B cell (primary cell): ENCODE data around the gene TACC3. TPM values are rescaled to one million over a fixed set of nuclear protein-coding genes. Genes with fewer than 3 reads are reported as not detected.

Experiments
- ATAC-seq: fragments of 200-7000 bp; cut with Tn5 transposase; one replicate; pipeline ENCODE4 v1.10.0; 2021; ENCODE audit warnings: low read depth, mild to moderate bottlenecking, moderate number of reproducible peaks, moderate library complexity
- CTCF ChIA-PET: fragments of 350-600 bp; sonication (Branson Sonifier 250); formaldehyde crosslinking; loops from one replicate; lab custom pipeline; 2021; ENCODE audit warnings: antibody characterized with exemption, inconsistent platforms; lab: Charles Lee
- POLR2A ChIA-PET: fragments of 350-600 bp; sonication (Branson Sonifier 250); formaldehyde crosslinking; loops from one replicate; lab custom pipeline; 2021; ENCODE audit warnings: antibody characterized with exemption; lab: Charles Lee
- DNase-seq: peaks from one replicate; pipeline ENCODE4 v3.0.0; 2013
- H2AFZ ChIP-seq: 2 replicates; pipeline ENCODE4 v1.6.1; 2012; ENCODE audit warnings: mild to moderate bottlenecking, low read depth, low read length; ENCODE audit not compliant: insufficient read depth, poor library complexity, severe bottlenecking
- H3K27ac ChIP-seq, 2 donors: 1 replicate in 1 of 2; 2 replicates in 1 of 2; pipeline ENCODE4 v1.5.1; 2012 to 2013; ENCODE audit warnings: low read length in 2 of 2, mild to moderate bottlenecking in 2 of 2, moderate library complexity in 1 of 2
- H3K27me3 ChIP-seq, 4 experiments: fragments of 200-600 bp in 1 of 4; sonication (generic) in 1 of 4; replicated peaks in 1 of 4; 1 replicate in 2 of 4; 2 replicates in 2 of 4; pipeline versions ENCODE4 v1.6.1 to v1.7.0; 2013 to 2016; ENCODE audit warnings: low read length in 3 of 4, mild to moderate bottlenecking in 2 of 4, mixed read lengths in 1 of 4, moderate library complexity in 1 of 4; ENCODE audit not compliant: insufficient read depth in 4 of 4, control insufficient read depth in 3 of 4; ENCODE audit errors: control extremely low read depth in 1 of 4
- H3K36me3 ChIP-seq, 2 experiments: replicated peaks in 1 of 2; 1 replicate in 1 of 2; 2 replicates in 1 of 2; pipeline versions ENCODE4 v1.6.1 to v1.7.1; 2013; ENCODE audit warnings: low read length in 1 of 2; ENCODE audit not compliant: insufficient read depth in 2 of 2, control insufficient read depth in 1 of 2; ENCODE audit errors: control extremely low read depth in 1 of 2, extremely low read depth in 1 of 2
- H3K4me1 ChIP-seq, 2 donors: fragments of 200-600 bp in 1 of 2; sonication (generic) in 1 of 2; 1 replicate in 1 of 2; 2 replicates in 1 of 2; pipeline versions ENCODE4 v1.5.1 to v1.6.1; 2013 to 2017; ENCODE audit warnings: low read length in 2 of 2; ENCODE audit not compliant: control insufficient read depth in 2 of 2, insufficient read depth in 2 of 2
- H3K4me2 ChIP-seq: replicated peaks from 2 replicates; pipeline ENCODE3; 2012; ENCODE audit warnings: mild to moderate bottlenecking, low read depth, low read length; ENCODE audit not compliant: poor library complexity, severe bottlenecking
- H3K4me3 ChIP-seq, 5 experiments: fragments of 200-600 bp in 1 of 5; sonication (generic) in 1 of 5; 1 replicate in 3 of 5; 2 replicates in 2 of 5; pipeline versions ENCODE4 v1.5.1 to v1.7.0; 2011 to 2016; ENCODE audit warnings: low read length in 4 of 5, mild to moderate bottlenecking in 4 of 5, low read depth in 2 of 5, control low read depth in 1 of 5, moderate library complexity in 1 of 5; ENCODE audit not compliant: insufficient read depth in 1 of 5; ENCODE audit errors: control extremely low read depth in 1 of 5, extremely low read depth in 1 of 5
- H3K79me2 ChIP-seq: fragments of 200-600 bp; sonication (generic); one replicate; pipeline ENCODE4 v1.6.0; 2016; ENCODE audit warnings: low read length; ENCODE audit not compliant: control insufficient read depth, insufficient read depth
- H3K9ac ChIP-seq: fragments of 200-600 bp; sonication (generic); 2 replicates; pipeline ENCODE4 v1.6.1; 2017; ENCODE audit warnings: mild to moderate bottlenecking, low read length, moderate library complexity
- H3K9me3 ChIP-seq, 3 donors: one replicate each; pipeline versions ENCODE4 v1.6.1 to v1.7.1; 2013; ENCODE audit warnings: low read length in 2 of 3; ENCODE audit not compliant: control insufficient read depth in 2 of 3, insufficient read depth in 1 of 3; ENCODE audit errors: control extremely low read depth in 1 of 3
- H4K20me1 ChIP-seq: 2 replicates; pipeline ENCODE4 v1.6.0; 2012; ENCODE audit warnings: mild to moderate bottlenecking, low read length; ENCODE audit not compliant: insufficient read depth, control insufficient read depth, poor library complexity, severe bottlenecking
- H3K27ac Mint-ChIP-seq: one replicate; pipeline ENCODE4 v1.8.0; 2021; ENCODE audit warnings: mixed read lengths
- H3K27me3 Mint-ChIP-seq: one replicate; pipeline ENCODE4 v1.8.0; 2021; ENCODE audit warnings: mixed read lengths
- H3K4me1 Mint-ChIP-seq: one replicate; pipeline ENCODE4 v1.8.0; 2021; ENCODE audit warnings: mixed read lengths
- H3K4me3 Mint-ChIP-seq: one replicate; pipeline ENCODE4 v1.8.0; 2021; ENCODE audit warnings: mixed read lengths
- H3K9me3 Mint-ChIP-seq: one replicate; pipeline ENCODE4 v1.8.0; 2022; ENCODE audit warnings: mixed read lengths; ENCODE audit not compliant: insufficient read depth
- CTCF ChIP-seq: fragments of 200-600 bp; IDR thresholded peaks from one replicate; pipeline ENCODE4 v1.8.0; 2022; ENCODE audit warnings: antibody characterized with exemption, mild to moderate bottlenecking
- EZH2 ChIP-seq: IDR thresholded peaks from 2 replicates; pipeline ENCODE4 v1.6.1; 2012; ENCODE audit warnings: borderline replicate concordance, low read depth, mild to moderate bottlenecking, moderate library complexity, low read length; ENCODE audit not compliant: insufficient read depth, poor library complexity, severe bottlenecking
- WGBS: methylation state at CpG from one replicate; pipeline ENCODE4 v1.1.5; 2013; ENCODE audit warnings: missing lambda C conversion rate; ENCODE audit not compliant: insufficient coverage; 5-methylcytosine and 5-hydroxymethylcytosine counted together
- intact Hi-C: fragments of 100-400 bp; cut with micrococcal nuclease; formaldehyde crosslinking; loops from one replicate; pipeline ENCODE4 v1.10.0; 2022
- polyA plus RNA-seq: library from polyadenylated mRNA; depleted of rRNA; stranded (reverse); fragments of >200 nt; gene quantifications from 2 replicates; pipeline ENCODE4 v1.2.3, GENCODE V29; 2012
- total RNA-seq, 2 donors: library from RNA; stranded (reverse); fragments of 120-200 nt in 1 of 2; gene quantifications; 1 replicate in 1 of 2; 2 replicates in 1 of 2; pipeline versions ENCODE4 v1.2.3 to v1.2.4, GENCODE V29; 2013 to 2022

Gene TACC3
- total and polyA plus RNA-seq, 2 donors (not counting 1 experiment from before 2014, with no cell fraction given) = 29.5 to 47.9 TPM

- peaks cover 65% of the 10 kb centered on the region for H3K79me2 ChIP-seq
- Mint-ChIP-seq H3K27me3 (no peaks in the 10 kb centered on the region), H3K4me3 (no peak overlapping the region), H3K27ac (no peak overlapping the region), H3K4me1 (peaks cover 33% of the 10 kb centered on the region), H3K9me3 (no peaks in the 10 kb centered on the region)
- no peak overlapping the region for H2AFZ ChIP-seq
- no peak overlapping the region for H3K4me2 ChIP-seq
- DNase-seq (no peak), ATAC-seq (no peak)
- ChIA-PET POLR2A (interaction anchor here (0.7 kb wide), 1 partner anchor 26 kb away, joined by 3 read pairs; no protein-coding TSS in a partner anchor), CTCF (interaction anchor here (1.1 to 14.7 kb wide), 4 partner anchors 15 to 34 kb away, joined by 3 to 503 read pairs (median 6); partner anchors contain the start of gene SLBP)
- no peak for TF ChIP-seq CTCF
- no peak for TF ChIP-seq EZH2
- no peak overlapping the region for H3K9ac ChIP-seq
- H3K36me3 ChIP-seq = peaks cover 1 to 43% of the 10 kb centered on the region in 2 experiments
- peaks cover 21% of the 10 kb centered on the region for H4K20me1 ChIP-seq
- peaks cover 37 to 42% of the 10 kb centered on the region in 2 donors for H3K4me1 ChIP-seq
- H3K9me3 ChIP-seq = no peaks in the 10 kb centered on the region
- no peak overlapping the region for H3K4me3 ChIP-seq
- H3K27ac ChIP-seq = no peak overlapping the region
- H3K27me3 ChIP-seq = no peaks in the 10 kb centered on the region
- WGBS = 62% methylated on average over 17 of the region's 18 CpGs
- intact Hi-C loops = loop anchor here (2.0 kb wide), 1 partner anchor 15 kb away; the partner anchor contains the start of gene SLBP
Observed at GRCh38 chr4:1727117-1728031, 6.1 kb downstream of the TACC3 start.
